ENCODE measurements around the gene SSR2. TPM values are rescaled to one million over a fixed set of nuclear protein-coding genes. Genes with fewer than 3 reads are reported as not detected.

The SSR2 gene
- total RNA-seq, 1 donor from 2014 or later = 77.6 TPM

DNA sequence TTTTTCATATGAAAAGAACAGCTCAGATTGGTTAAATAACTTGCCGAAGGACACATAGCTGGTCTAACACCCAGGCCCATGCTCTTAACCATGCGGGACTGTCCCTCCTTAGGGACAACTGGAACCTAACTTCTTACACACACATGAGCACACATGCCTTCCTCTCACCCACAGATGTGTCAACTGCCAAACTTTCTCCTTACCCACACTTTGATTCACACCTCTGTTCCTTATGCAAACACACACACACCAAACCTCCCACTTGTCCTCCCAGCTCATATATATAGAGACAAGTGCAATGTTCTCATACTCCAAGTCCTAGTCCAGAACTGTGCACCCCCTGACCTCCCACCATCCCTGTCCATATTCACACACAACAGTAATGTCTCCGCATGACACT is 44.5 kb upstream of the SSR2 start:
- TF ChIP-seq, protein P1, sequence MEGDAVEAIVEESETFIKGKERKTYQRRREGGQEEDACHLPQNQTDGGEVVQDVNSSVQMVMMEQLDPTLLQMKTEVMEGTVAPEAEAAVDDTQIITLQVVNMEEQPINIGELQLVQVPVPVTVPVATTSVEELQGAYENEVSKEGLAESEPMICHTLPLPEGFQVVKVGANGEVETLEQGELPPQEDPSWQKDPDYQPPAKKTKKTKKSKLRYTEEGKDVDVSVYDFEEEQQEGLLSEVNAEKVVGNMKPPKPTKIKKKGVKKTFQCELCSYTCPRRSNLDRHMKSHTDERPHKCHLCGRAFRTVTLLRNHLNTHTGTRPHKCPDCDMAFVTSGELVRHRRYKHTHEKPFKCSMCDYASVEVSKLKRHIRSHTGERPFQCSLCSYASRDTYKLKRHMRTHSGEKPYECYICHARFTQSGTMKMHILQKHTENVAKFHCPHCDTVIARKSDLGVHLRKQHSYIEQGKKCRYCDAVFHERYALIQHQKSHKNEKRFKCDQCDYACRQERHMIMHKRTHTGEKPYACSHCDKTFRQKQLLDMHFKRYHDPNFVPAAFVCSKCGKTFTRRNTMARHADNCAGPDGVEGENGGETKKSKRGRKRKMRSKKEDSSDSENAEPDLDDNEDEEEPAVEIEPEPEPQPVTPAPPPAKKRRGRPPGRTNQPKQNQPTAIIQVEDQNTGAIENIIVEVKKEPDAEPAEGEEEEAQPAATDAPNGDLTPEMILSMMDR (IDR thresholded peaks at IDR 0.05; ENCODE audit: borderline replicate concordance) = no peak
- DNase-seq = no peak
- intact Hi-C loops (cut with micrococcal nuclease) = no loop called here
- H3K27ac ChIP-seq (replicated peaks) = no peak overlapping the region
- H3K9me3 ChIP-seq (replicated peaks) = no peaks in the 10 kb centered on the region
- H3K4me1 ChIP-seq = peaks cover 6% of the 10 kb centered on the region
- no peaks in the 10 kb centered on the region for H3K27me3 ChIP-seq (ENCODE audit: low read depth)
- H3K36me3 ChIP-seq = no peaks in the 10 kb centered on the region
- no peak overlapping the region for H3K4me3 ChIP-seq

DNA sequence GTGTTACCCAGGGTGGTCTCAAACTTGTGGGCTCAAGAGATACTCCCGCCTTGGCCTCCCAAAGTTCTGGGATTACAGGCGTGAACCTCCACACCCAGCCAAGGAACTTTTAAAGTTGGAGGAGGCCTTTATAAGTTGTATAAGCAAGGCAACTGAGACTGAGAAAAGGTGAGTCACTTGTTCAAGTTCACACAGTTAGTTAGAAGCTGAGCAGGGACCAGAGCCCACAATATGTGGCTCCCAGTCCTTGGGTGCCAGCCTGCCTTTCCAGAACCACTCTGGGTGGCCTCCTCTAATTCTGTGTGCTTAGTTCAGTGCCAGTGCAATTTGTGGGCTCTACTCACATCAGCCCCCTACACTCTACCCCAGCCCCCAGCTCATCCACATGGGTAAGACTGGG is 43.9 kb upstream of the SSR2 start:
- H3K9me3 ChIP-seq (replicated peaks) = no peaks in the 10 kb centered on the region
- no peak for DNase-seq
- H3K4me1 ChIP-seq = no peaks in the 10 kb centered on the region
- intact Hi-C loops (cut with micrococcal nuclease) = no loop called here
- no peak overlapping the region for H3K27ac ChIP-seq (replicated peaks)
- no peak overlapping the region for H3K4me3 ChIP-seq
- TF ChIP-seq, protein P1 (IDR thresholded peaks at IDR 0.05; ENCODE audit: borderline replicate concordance) = no peak
- H3K36me3 ChIP-seq = no peaks in the 10 kb centered on the region
- no peaks in the 10 kb centered on the region for H3K27me3 ChIP-seq (ENCODE audit: low read depth)

DNA sequence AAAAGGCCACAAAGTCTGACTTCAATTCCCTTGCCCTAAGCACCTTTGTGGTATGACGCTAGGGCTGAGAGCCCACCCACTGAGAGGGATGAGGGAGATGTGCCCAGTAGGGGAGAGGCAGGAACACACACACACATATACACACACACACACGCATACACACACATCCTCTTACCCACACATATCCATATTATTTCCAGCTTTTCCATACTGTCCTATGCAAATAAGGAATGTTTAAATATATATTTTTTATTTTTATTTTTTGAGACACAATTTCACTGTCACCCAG is 43.2 kb upstream of the SSR2 start:
- H3K4me3 ChIP-seq = no peak overlapping the region
- no peaks in the 10 kb centered on the region for H3K9me3 ChIP-seq (replicated peaks)
- H3K27me3 ChIP-seq (ENCODE audit: low read depth) = no peaks in the 10 kb centered on the region
- H3K36me3 ChIP-seq = no peaks in the 10 kb centered on the region
- intact Hi-C loops (cut with micrococcal nuclease) = no loop called here
- H3K4me1 ChIP-seq = no peaks in the 10 kb centered on the region
- TF ChIP-seq, protein P1 (IDR thresholded peaks at IDR 0.05; ENCODE audit: borderline replicate concordance) = no peak
- no peak overlapping the region for H3K27ac ChIP-seq (replicated peaks)
- DNase-seq = no peak

DNA sequence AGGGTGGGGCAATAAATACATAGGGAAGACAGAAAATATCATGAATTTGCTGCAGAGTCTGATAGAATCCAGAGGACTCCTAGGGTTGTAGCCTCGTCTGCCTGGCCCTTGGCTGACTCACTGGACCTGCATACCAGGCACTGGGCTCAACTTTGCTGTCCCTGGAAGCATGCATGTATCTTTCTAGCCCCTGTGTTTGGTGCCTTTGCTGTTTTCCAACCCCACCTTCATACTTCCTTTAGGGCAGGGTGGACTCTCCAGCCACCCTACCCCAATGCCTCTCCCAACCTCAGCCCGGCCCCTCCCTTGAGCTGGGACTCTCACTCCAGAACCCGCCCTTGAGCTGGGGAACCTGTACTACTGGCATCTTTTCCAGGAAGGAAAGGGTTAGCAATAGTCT is 41.4 kb upstream of the SSR2 start:
- H3K36me3 ChIP-seq = peaks cover 10% of the 10 kb centered on the region
- H3K27ac ChIP-seq (replicated peaks) = no peak overlapping the region
- no peak for DNase-seq
- H3K27me3 ChIP-seq (ENCODE audit: low read depth) = no peaks in the 10 kb centered on the region
- no peaks in the 10 kb centered on the region for H3K4me1 ChIP-seq
- TF ChIP-seq, protein P1 (IDR thresholded peaks at IDR 0.05; ENCODE audit: borderline replicate concordance) = no peak
- intact Hi-C loops (cut with micrococcal nuclease) = no loop called here
- H3K4me3 ChIP-seq = no peak overlapping the region
- H3K9me3 ChIP-seq (replicated peaks) = no peaks in the 10 kb centered on the region

DNA sequence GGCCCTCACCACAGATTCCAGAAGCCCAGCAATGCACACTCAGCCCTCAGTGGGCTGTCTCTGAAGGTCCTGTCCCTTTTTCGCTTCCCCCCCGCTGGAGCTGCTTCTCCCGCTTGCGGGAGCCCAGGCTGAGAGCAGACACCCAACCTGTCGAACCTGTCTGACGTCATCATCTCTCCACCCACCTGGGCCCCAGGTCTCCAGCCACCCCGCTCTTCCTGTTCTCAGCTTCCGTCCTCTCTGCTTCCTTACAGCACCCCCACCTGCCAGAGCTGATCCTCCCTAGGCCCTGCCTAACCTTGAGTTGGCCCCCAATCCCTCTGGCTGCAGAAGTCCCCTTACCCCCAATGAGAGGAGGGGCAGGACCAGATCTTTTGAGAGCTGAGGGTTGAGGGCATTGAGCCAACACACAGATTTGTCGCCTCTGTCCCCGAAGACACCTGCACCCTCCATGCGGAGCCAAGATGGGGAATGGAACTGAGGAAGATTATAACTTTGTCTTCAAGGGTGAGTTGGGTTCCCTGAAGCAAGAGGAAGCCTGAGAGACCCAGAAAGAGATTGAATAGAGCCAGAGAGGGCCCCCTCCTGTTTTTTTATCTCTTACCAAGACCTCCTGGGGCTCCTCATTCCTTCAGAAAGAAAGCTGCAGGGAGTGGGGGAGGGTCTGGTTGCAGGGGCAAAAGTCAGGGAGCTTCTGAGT is 40.3 kb upstream of the SSR2 start, which contains the start of gene RAB25:
RAB25 (plus strand) TSS at position 224 of the 700 bp plus-strand sequence; CDS start at position 465, 241 bp downstream.
- no peak for DNase-seq
- intact Hi-C loops (cut with micrococcal nuclease) = no loop called here
- TF ChIP-seq, protein P1 (IDR thresholded peaks at IDR 0.05; ENCODE audit: borderline replicate concordance) = no peak
- H3K4me1 ChIP-seq = peaks cover 5% of the 10 kb centered on the region
- H3K4me3 ChIP-seq = no peak within 1 kb of the TSS
- H3K27me3 ChIP-seq (ENCODE audit: low read depth) = no peaks in the 10 kb centered on the region
- H3K36me3 ChIP-seq = peaks cover 19% of the 10 kb centered on the region
- H3K27ac ChIP-seq (replicated peaks) = no peak within 1 kb of the TSS
- no peaks in the 10 kb centered on the region for H3K9me3 ChIP-seq (replicated peaks)

Measured in left ventricle myocardium inferior (tissue), 1 donor.